ENCODE data around the gene GUCY1A1.

GRCh38 chr4:155657985-155658680 is 8.5 kb upstream of the GUCY1A1 start:
- TF ChIP-seq EZH2 (IDR thresholded peaks at IDR 0.05) (no peak), CTCF (IDR thresholded peaks at IDR 0.05) (no peak), EZH2phosphoT487 (IDR thresholded peaks at IDR 0.05) (no peak)
